Activated T-helper 2 cell treated with anti-CD3 and anti-CD28 coated beads, Interferon-gamma antibody, Interleukin-2, Interleukin-4, amounts not matched to agents 10 μg/mL and 5 μg/mL and 100 μg/mL, durations not matched to agents 14 hours and 24 hours and 36 hours (primary cell): ENCODE measurements around the gene ADGRB3. TPM values are rescaled to one million over a fixed set of nuclear protein-coding genes. Genes with fewer than 3 reads are reported as not detected.

ENCODE experiments used
- DNase-seq: peaks from one replicate; pipeline ENCODE4 v3.0.0; 2021; ENCODE audit warnings: low spot score
- H3K27ac Mint-ChIP-seq: one replicate; pipeline ENCODE4 v1.8.0; 2021; ENCODE audit warnings: mixed read lengths
- H3K27me3 Mint-ChIP-seq: one replicate; pipeline ENCODE4 v1.8.0; 2021; ENCODE audit warnings: low read depth, mixed read lengths
- H3K36me3 Mint-ChIP-seq: one replicate; pipeline ENCODE4 v1.8.0; 2021; ENCODE audit warnings: low read depth, mixed read lengths
- H3K4me1 Mint-ChIP-seq: one replicate; pipeline ENCODE4 v1.8.0; 2021; ENCODE audit warnings: low read depth, mixed read lengths
- H3K4me3 Mint-ChIP-seq: one replicate; pipeline ENCODE4 v1.8.0; 2021; ENCODE audit warnings: low read depth, mild to moderate bottlenecking, moderate library complexity, mixed read lengths
- H3K9me3 Mint-ChIP-seq: one replicate; pipeline ENCODE4 v1.8.0; 2021; ENCODE audit warnings: mixed read lengths
- intact Hi-C: fragments of 100-400 bp; cut with micrococcal nuclease; formaldehyde crosslinking; loops from one replicate; pipeline ENCODE4 v1.15.1; 2023
- total RNA-seq: library from RNA; stranded (reverse); gene quantifications from 2 replicates; pipeline ENCODE4 v1.2.3, GENCODE V29; 2022

Gene ADGRB3
- total RNA-seq, 1 donor from 2014 or later: 0.14 TPM

DNA sequence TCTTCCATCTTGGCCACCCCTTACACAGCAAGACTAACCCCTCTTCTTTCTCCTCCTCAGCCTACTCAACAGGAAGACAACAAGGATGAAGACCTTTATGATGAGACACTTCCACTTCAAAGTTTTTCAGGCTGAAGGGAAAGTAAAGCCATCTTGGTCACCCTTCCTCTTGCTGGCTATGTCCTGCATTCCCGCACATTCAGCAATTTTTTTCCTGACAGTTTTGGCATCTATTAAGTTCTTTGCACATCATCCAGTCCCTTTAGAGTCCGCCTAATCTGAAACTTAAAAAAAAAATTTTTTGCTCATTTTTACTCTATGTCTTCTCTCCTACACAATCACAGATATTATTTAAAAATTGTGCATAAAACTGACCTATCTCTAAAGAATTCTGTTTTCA, 668.3 kb downstream of the ADGRB3 start:
- Mint-ChIP-seq H3K27ac (no peak overlapping the region), H3K4me1 (no peaks in the 10 kb centered on the region), H3K27me3 (no peaks in the 10 kb centered on the region), H3K36me3 (no peaks in the 10 kb centered on the region), H3K9me3 (no peaks in the 10 kb centered on the region), H3K4me3 (no peak overlapping the region)
- no peak for DNase-seq
- intact Hi-C loops: no loop called here

DNA sequence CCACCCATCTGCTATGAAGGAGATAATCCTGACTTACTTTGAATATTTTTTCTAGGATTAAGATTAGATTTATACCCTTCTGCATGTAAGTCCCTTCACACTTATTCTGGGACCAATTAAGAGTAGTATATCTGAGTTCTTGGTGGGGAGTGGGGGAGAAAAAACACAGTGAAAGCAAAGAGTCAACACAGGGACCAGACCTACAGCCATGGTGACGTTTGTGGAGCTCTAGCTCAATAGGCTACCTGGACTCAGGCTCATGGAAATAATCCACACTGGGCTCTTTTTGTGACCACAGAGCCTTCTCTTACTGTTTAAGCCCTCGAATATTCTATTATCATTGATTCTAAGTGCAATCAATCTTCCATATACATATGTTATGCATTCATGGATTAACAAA, 670.4 kb downstream of the ADGRB3 start:
- no peak for DNase-seq
- no peaks in the 10 kb centered on the region for H3K27me3 Mint-ChIP-seq
- no peaks in the 10 kb centered on the region for H3K4me1 Mint-ChIP-seq
- no peak overlapping the region for H3K27ac Mint-ChIP-seq
- no peaks in the 10 kb centered on the region for H3K9me3 Mint-ChIP-seq
- intact Hi-C loops: no loop called here
- H3K36me3 Mint-ChIP-seq: no peaks in the 10 kb centered on the region
- H3K4me3 Mint-ChIP-seq: no peak overlapping the region

DNA sequence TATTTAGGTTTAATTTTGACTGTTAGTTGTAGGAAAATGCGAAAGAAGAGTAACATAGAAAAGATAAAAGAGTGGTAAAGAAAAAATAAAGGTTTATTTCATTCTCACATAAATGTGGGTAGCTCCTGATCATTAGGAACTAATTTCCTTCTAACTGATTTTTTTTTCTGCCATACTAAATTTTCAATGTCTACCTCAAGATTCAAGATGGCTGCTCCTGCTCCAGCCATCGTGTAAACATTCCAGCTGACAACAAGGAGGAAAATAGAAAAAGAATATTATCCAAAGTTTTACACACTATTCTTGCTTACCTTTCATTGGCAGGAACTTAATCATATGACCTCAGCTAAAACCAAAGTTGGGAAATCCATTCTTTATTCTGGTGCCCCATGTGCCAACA, 673.5 kb downstream of the ADGRB3 start:
- Mint-ChIP-seq H3K4me3 (no peak overlapping the region), H3K9me3 (no peaks in the 10 kb centered on the region), H3K27ac (no peak overlapping the region), H3K36me3 (no peaks in the 10 kb centered on the region), H3K27me3 (no peaks in the 10 kb centered on the region), H3K4me1 (no peaks in the 10 kb centered on the region)
- intact Hi-C loops: no loop called here
- DNase-seq: no peak

DNA sequence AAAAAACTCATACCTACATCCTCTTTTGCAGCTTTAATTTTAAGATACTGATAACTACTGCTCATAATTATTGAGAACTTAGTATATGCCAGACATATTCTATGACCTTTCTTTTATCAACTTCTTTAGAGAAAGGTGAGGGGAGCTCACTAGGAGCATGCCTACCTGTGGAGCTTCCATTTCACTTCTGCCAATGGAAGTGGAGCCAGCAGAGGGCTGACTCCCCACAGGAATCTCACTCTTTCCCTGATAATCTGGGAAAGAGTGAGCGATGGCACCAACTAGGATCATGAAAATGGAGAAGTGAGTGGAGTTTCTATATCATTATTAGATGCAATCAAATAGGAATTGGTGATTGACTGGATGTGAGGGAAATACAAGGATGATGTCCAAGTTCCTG, 676.8 kb downstream of the ADGRB3 start:
- no peaks in the 10 kb centered on the region for H3K36me3 Mint-ChIP-seq
- no peaks in the 10 kb centered on the region for H3K9me3 Mint-ChIP-seq
- no peaks in the 10 kb centered on the region for H3K4me1 Mint-ChIP-seq

DNA sequence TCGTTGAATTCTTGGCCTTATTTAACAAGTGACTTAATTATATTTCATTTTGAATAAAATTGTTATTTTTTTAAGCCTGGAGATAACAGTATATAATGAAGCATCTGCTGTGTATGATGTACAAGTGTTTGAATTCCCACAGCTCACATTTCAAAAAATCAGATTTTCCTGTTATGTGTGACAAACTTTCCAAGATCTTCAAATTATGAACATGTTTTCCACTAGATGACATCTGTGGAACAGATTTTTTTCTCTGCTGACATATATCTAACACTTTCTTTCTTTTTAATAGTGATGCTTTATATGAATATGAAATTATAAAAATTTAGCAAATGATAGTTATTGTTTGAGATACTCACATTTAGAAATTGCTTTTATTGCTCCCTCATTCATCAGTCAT, 678.9 kb downstream of the ADGRB3 start:
- intact Hi-C loops: no loop called here
- no peak for DNase-seq
- no peaks in the 10 kb centered on the region for H3K27me3 Mint-ChIP-seq
- H3K4me1 Mint-ChIP-seq: no peaks in the 10 kb centered on the region
- no peaks in the 10 kb centered on the region for H3K36me3 Mint-ChIP-seq
- H3K4me3 Mint-ChIP-seq: no peak overlapping the region
- no peaks in the 10 kb centered on the region for H3K9me3 Mint-ChIP-seq
- H3K27ac Mint-ChIP-seq: no peak overlapping the region

More for the DNA sequence above, 676.8 kb downstream of the ADGRB3 start:
- Mint-ChIP-seq H3K27ac (no peak overlapping the region), H3K27me3 (no peaks in the 10 kb centered on the region), H3K4me3 (no peak overlapping the region)
- intact Hi-C loops: no loop called here
- no peak for DNase-seq

DNA sequence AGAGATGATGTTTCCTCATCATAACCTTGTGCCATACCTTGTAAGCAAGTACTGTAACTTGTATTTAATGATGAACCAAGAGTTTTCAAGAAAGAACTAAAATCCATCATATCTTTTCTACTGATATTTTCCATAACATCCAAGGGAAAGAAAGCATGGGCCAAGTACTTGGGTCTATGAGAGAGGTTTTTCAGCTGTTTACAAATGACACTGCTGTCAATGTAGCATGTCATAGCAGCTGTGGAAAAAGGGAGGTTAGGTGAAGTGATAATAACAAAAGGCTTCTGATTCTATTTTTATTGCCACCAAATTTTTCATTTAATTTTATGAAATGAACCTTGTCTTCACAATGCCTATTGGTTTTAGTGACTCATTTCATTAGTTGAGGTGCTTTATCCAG, 679.4 kb downstream of the ADGRB3 start:
- no peaks in the 10 kb centered on the region for H3K36me3 Mint-ChIP-seq
- intact Hi-C loops: no loop called here
- no peak overlapping the region for H3K4me3 Mint-ChIP-seq
- no peaks in the 10 kb centered on the region for H3K4me1 Mint-ChIP-seq
- H3K27me3 Mint-ChIP-seq: no peaks in the 10 kb centered on the region
- no peak overlapping the region for H3K27ac Mint-ChIP-seq
- no peaks in the 10 kb centered on the region for H3K9me3 Mint-ChIP-seq
- no peak for DNase-seq

DNA sequence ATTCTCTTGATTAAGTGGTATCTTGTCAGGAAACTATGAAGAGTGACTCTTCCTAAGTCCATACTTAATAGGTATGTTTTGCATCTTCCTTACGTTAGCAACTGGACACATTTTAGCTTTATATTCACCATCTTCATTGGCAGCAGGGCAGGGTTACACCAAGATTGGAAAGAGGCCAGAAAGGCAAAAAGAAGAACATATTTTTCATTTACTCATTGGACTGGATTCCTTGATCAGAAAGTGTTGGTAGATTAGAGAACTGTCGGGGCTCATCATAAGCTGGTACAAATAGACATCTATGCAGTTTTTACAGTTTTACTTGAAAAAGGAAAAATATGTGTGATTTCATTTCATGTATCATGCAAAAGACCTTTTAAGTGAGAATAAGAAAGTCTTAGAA, 696.8 kb downstream of the ADGRB3 start:
- intact Hi-C loops: no loop called here
- Mint-ChIP-seq H3K4me3 (no peak overlapping the region), H3K36me3 (no peaks in the 10 kb centered on the region), H3K9me3 (no peaks in the 10 kb centered on the region), H3K4me1 (no peaks in the 10 kb centered on the region), H3K27me3 (no peaks in the 10 kb centered on the region), H3K27ac (no peak overlapping the region)
- DNase-seq: no peak

DNA sequence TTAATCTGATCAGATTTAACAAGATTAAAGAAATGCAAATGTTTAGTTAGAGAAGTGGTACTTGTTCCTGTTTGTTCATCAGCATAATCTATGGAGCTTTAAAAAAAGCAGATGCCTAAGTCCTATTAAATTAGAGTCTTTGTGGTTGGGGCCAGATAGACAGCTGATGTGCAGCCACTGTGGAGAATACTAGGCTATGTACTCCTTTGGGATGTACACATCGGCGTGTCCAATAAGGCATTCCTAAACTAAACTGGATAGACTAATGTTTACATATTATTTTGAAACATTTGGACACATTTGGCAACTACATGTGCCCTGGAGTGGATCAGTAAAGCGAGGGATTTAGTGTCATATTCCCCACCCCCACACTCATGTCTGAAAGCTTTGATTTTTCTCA, 702.2 kb downstream of the ADGRB3 start:
- H3K4me1 Mint-ChIP-seq: no peaks in the 10 kb centered on the region

DNA sequence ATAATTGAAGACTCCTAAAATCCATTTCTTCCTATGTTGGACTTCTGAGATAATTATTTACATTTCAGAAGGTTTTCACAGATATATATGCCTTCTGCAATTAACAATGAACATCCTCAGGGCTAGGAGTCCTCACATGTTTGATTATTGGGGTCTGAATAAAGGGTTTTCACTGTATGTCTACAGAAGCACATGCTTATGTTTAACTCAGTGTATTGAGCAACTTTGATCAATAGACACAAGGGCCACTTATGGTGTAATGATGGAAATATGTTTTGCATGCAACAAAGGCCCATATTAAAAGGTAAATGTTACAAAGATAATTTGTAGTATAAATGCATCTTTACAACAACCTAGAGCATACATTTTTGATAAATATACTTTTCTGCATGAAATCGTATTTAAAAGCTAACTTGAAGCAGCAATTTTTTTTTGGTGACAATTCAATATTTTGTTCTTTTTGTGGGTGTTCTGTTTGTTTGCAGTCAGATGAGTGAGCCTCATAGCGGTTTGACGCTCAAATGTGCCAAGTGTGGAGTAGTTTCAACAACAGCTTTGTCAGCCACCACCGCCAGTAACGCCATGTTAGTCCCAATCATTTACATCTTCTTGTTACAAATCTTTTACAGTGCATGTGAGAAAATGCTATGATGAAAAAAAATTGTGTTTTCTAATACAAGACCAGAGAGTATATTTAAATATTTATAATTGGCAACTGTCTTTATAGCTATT, 703.5 kb downstream of the ADGRB3 start:
- Mint-ChIP-seq H3K4me1 (no peaks in the 10 kb centered on the region), H3K27ac (no peak overlapping the region), H3K27me3 (no peaks in the 10 kb centered on the region)

More for the DNA sequence above, 702.2 kb downstream of the ADGRB3 start:
- Mint-ChIP-seq H3K27ac (no peak overlapping the region), H3K9me3 (no peaks in the 10 kb centered on the region), H3K4me3 (no peak overlapping the region), H3K27me3 (no peaks in the 10 kb centered on the region), H3K36me3 (no peaks in the 10 kb centered on the region)
- DNase-seq: no peak
- intact Hi-C loops: no loop called here

DNA sequence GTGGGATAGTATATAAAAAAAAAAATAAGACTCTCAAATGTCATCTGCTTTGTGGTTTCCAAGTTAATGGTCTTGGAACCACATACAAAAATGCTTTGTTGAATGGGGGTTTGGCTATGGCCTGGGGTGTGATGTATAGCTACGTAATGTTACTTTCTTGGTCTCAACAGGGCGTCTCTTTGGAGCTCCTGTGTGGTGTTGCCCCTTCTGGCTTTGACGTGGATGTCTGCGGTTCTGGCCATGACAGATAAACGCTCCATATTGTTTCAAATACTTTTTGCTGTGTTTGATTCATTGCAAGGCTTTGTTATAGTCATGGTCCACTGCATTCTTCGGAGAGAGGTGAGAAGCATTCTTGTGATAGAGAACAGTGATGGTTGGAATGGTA, 704.1 kb downstream of the ADGRB3 start:
- intact Hi-C loops: no loop called here
- no peak overlapping the region for H3K4me3 Mint-ChIP-seq
- no peaks in the 10 kb centered on the region for H3K4me1 Mint-ChIP-seq
- no peak overlapping the region for H3K27ac Mint-ChIP-seq
- H3K36me3 Mint-ChIP-seq: no peaks in the 10 kb centered on the region
- no peaks in the 10 kb centered on the region for H3K9me3 Mint-ChIP-seq
- no peaks in the 10 kb centered on the region for H3K27me3 Mint-ChIP-seq
- no peak for DNase-seq

More for the DNA sequence above, 703.5 kb downstream of the ADGRB3 start:
- Mint-ChIP-seq H3K9me3 (no peaks in the 10 kb centered on the region), H3K36me3 (no peaks in the 10 kb centered on the region), H3K4me3 (no peak overlapping the region)
- intact Hi-C loops: no loop called here
- DNase-seq: no peak

DNA sequence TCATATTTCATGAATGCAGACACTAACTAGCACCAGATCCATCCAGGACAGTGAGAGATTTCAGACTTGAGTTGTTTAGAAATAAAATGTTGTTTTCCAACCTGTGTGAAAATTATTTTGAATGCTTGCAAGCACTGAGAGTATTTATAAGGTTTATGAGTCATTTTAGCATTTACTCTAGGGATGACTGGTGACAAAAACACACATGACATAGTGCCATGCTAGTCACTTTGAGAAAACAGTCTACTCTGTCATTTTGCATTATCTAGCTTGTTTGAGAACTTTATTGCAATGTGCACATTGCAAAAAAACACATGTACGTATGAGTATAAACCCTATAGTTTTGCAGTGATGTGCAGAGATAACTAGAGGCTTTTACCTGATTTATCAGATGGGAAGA, 705.1 kb downstream of the ADGRB3 start:
- Mint-ChIP-seq H3K9me3 (no peaks in the 10 kb centered on the region), H3K27me3 (no peaks in the 10 kb centered on the region), H3K27ac (no peak overlapping the region), H3K36me3 (no peaks in the 10 kb centered on the region), H3K4me3 (no peak overlapping the region), H3K4me1 (no peaks in the 10 kb centered on the region)
- DNase-seq: no peak
- intact Hi-C loops: no loop called here

DNA sequence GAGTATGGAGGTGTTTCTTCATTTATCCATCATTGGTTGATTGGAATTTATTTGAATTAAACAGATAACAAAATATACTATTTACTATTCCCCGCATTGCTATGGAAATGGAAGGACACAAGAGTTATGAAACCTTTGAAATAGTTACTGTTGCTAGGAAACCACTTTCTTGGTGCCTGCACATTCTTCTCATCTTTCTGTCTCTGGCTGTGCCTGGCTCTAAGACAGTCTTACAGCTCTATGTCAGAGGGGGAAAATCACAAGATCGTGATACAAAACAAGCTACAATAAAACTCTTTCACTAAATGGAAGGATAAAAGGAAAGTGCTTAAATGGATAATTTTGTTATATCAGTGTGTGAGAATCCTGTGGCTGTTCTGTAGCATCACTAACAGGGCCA, 708.8 kb downstream of the ADGRB3 start:
- Mint-ChIP-seq H3K36me3 (no peaks in the 10 kb centered on the region), H3K9me3 (no peaks in the 10 kb centered on the region), H3K4me3 (no peak overlapping the region), H3K4me1 (no peaks in the 10 kb centered on the region), H3K27ac (no peak overlapping the region), H3K27me3 (no peaks in the 10 kb centered on the region)
- intact Hi-C loops: no loop called here
- no peak for DNase-seq

DNA sequence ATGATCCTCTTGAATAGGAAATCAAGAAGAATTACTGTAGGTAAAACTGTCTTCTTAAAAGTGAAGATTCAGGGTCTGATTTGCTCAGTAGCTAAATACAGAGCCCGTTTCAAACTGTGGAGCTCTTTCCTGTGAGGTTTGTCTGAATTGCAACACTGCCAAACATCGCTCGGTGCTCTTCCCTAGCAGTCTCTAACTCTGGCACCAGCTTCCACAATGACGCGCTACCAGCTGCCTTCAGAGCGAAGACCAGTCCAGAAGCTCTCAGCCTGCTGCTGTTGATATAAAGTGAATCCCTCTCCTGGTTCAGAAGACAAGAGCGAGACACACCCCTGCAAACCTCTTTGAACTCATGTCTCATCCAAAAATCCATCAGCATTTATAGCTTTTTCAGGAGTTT, 714.7 kb downstream of the ADGRB3 start:
- DNase-seq: no peak
- Mint-ChIP-seq H3K27ac (no peak overlapping the region), H3K27me3 (no peaks in the 10 kb centered on the region), H3K4me1 (no peaks in the 10 kb centered on the region), H3K36me3 (no peaks in the 10 kb centered on the region), H3K9me3 (no peaks in the 10 kb centered on the region), H3K4me3 (no peak overlapping the region)
- intact Hi-C loops: no loop called here

DNA sequence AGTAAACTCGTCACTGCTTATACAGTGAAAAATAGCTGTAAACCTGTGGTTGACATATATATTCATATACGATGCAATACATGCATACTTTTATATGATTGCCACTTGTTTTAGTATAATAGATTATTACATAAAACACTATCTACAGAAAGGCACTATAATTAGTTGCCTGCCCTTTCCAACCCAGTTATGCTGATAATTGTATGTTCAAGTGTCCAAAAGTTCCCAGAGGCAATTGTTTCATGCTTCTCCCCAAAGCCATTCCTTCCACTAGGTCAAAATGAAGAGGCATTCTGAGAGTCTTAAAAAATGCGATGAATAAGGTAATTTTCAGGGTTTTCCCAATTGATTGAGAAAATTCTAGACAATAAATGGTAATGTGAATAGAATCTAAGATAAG, 727.1 kb downstream of the ADGRB3 start:
- no peak overlapping the region for H3K4me3 Mint-ChIP-seq
- H3K9me3 Mint-ChIP-seq: no peaks in the 10 kb centered on the region
- H3K27ac Mint-ChIP-seq: no peak overlapping the region
- H3K36me3 Mint-ChIP-seq: no peaks in the 10 kb centered on the region
- intact Hi-C loops: no loop called here
- DNase-seq: no peak
- H3K27me3 Mint-ChIP-seq: no peaks in the 10 kb centered on the region
- H3K4me1 Mint-ChIP-seq: no peaks in the 10 kb centered on the region
